ENCODE results near the gene LETMD1. TPM values are rescaled to one million over a fixed set of nuclear protein-coding genes. Genes with fewer than 3 reads are reported as not detected.
A peak's percentile ranks its signal among the peaks of the same experiment; 100 is the strongest.

LETMD1 gene
- total RNA-seq, 1 donor from 2014 or later, result 55.0 TPM

- DNase-seq, result peak; percentile 82
These were observed 22.1 kb upstream of the LETMD1 start, which contains the start of gene SLC11A2 for GRCh38 chr12:51025836-51026638. Gene SLC11A2 (minus strand): TSS chr12:51026384. CDS start chr12:51010728, 15,656 bp downstream.

DNA sequence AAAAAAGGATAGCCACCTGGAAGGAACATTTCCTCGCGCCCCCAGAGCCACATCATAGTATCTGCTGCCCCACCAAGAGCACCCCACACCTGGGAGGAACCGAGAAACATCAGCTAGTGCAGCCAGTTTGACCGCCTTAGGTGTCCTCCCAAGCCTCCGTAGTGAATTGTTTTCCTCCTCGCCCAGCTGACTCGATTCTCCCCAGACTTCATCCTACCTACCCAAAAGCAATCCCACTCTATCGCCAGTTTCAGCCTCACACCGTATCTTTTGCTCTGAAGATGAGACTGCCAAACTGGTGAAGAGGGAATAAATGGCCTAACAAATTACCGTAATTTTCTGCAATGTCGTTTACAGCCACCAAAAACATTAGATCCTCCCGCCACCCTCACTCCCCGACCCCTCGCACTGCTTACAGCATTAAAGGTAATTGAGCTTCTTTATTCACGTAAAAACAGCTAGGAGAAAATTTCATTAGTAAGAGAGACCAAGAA lies 20.7 kb upstream of the LETMD1 start:
- no peak for DNase-seq

DNA sequence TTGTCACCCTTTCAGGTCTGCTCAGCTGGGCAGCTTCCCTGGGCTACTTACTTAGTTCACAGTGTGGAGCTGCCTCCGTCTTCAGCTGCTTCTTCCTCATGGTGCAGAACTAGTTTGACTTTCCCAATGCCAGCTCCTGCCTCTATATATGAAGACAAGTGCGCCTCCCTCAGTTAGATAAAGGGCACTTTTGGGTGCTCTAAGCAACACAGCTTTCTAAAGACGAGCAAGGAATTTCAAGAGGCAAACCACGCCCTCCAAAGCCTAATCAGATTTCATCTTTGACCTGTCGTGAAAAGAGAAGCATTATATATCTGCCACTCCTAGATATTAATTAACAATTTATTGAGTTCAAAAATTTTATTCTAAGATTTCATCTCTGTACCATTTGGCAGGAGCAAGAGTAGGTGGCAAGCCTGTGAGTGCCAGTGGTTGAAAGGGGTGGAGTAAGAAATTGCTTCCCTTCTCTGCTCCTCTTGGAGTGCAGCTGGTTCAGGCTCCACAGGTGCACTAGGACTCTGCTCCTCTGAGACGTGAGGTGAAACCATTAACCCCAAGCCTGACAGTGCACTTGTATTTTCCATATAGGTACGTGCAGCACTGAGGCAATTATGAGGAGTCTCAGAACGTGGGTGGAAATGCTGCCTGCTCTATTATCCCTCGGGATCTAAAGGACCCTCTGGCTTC lies 19.9 kb upstream of the LETMD1 start:
- DNase-seq, result no peak

DNA sequence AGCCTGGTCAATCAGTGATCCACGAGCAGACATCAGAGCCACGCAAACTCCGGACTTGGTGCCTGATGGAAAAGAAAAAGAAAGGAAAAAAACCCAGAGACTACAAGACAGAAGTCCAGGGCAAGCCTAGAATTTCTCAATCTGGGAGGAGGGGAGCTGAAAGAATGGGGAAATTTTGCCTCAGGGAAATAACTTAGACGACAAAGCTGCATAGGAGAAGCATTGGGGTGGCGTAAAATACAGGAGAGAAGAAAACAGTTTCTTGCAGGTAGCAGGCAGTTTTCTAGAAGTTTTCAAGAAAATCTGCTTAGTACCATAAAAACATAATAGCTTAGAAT lies 19.3 kb upstream of the LETMD1 start:
- DNase-seq, result no peak

GRCh38 chr12:51033048-51033447 lies 15.1 kb upstream of the LETMD1 start:
- DNase-seq, result no peak

DNA sequence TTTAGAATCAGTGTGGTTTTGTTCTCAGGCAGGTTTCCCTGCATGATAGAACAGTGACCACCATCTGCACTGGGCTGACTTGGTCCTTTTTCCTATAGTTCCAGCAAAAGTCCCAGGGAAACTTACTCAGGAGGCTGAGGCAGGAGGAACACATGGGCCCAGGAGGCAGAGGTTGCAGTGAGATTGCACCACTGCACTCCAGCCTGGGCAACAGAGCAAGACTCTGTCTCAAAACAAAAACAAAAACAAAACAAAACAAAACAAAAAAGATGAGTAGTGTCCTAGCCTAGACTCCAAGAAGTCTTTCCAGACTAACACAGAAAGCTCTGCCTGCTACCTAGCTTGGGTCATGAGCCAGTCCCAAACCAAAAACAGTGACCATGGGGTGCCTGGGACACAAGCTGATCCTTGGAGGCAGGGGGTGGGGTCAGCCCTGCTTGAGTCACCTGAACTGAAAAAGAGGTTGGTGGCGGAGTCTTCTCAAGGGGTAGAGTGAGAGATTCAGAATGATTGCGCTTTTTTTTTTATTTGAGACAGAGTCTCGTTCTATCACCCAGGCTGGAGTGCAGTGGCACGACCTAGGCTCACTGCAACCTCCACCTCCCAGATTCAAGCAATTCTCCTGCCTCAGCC lies 14.6 kb upstream of the LETMD1 start:
- DNase-seq, result no peak

DNA sequence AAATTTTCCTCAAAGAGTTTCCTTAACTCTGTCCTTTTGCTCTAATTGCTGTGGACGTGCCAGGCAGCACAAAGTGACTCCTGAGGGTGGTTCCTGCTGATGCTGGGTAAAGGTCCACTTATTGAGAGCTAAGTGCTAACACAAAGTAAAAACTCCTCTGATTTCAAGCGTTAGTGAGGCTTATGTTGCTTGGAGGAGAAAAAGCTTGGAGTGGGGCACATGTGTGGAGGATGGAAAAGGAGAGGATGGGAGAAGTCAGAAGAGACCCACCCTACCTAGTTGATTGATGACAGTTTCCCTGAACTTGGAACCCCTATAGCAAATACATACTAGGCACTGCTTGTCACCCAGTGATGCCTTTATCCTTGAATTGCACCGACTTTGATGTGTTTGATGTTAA lies 11.8 kb upstream of the LETMD1 start:
- no peak for DNase-seq

DNA sequence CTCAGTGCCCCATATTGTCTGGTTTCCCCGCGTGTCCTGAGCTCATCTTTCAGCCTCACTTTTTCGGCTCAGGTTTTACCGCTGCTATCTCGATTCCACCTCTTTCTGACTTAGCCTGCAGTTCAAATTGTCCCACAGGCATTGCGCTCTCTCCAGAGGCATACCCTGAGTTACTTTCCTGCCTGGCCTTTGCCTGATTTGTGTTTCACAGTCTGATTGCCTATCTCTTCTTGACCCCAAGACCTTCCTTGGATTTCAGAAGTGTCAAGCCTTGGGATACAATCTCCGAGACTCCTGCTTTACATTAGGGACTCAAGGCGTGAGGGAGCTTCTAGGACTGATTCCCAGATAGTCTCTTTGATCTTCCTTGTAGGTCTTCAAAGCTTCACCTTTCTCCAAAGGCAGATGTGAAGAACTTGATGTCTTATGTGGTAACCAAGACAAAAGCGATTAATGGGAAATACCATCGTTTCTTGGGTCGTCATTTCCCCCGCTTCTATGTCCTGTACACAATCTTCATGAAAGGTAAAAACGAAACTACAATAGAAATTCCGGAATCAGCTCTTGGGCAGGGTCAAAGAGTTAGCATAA lies 629 bp downstream of the LETMD1 start:
- DNase-seq, result no peak

DNA sequence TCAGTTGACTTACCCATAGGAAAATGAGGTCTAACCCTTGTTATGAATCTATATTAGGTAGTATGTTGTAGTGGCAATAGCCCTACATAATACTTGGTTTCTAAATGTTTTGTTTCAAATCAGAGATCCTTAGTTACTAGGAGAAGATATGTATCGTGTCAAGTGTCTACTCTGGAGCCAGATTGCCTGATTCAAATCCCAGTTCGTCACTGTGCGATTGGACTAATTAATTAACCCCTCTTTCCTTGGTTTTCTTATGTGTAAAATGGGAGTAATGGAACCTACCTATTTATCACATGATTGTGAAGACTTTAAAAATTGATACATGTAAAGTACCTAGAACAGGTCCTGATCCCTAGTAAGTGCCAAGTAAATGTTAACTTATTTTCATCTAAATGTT lies 1.4 kb downstream of the LETMD1 start:
- no peak for DNase-seq

GRCh38 chr12:51051787-51052186 lies 3.7 kb downstream of the LETMD1 start:
- no peak for DNase-seq

- DNase-seq, result no peak
These were observed 6.9 kb downstream of the LETMD1 start for GRCh38 chr12:51055060-51055459.

DNA sequence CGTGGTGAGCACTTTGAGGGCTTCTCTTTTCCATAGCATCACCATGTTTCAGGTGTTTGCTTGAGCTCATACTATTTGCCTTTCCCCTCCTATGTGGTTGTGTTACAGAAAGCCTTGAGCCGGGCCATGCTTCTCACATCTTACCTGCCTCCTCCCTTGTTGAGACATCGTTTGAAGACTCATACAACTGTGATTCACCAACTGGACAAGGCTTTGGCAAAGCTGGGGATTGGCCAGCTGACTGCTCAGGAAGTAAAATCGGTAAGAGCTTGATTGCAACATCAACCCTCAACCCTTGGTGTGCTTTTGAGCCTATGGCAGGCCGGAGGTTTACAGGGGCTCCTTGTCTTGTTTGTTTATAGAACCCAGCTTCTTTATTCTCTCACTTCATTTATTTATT lies 8.1 kb downstream of the LETMD1 start:
- DNase-seq, result no peak

GRCh38 chr12:51059086-51059485 lies 11.0 kb downstream of the LETMD1 start:
- no peak for DNase-seq

- no peak for DNase-seq
These were observed 14.7 kb downstream of the LETMD1 start for GRCh38 chr12:51062631-51063397.

DNA sequence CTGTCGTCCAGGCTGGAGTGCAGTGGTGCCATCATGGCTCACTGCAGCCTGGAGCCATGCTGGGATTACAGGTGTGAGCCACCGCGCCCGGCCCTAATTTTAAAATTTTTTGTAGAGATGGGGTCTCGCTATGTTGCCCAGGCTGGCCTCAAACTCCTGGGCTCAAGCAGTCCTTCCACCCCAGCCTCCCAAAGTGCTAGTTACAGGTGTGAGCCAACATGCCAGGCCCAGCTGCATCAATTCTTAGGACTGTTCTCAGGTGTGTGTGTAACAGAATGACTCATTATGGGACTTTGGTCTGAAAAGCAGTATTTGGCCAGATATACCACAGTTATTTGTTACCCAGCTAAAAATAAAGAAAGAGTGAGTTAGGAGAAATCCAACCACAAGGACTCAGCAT lies 17.4 kb downstream of the LETMD1 start:
- no peak for DNase-seq

GRCh38 chr12:51067229-51067628 lies 19.1 kb downstream of the LETMD1 start:
- DNase-seq, result no peak

GRCh38 chr12:51067771-51068170 lies 19.6 kb downstream of the LETMD1 start:
- no peak for DNase-seq

DNA sequence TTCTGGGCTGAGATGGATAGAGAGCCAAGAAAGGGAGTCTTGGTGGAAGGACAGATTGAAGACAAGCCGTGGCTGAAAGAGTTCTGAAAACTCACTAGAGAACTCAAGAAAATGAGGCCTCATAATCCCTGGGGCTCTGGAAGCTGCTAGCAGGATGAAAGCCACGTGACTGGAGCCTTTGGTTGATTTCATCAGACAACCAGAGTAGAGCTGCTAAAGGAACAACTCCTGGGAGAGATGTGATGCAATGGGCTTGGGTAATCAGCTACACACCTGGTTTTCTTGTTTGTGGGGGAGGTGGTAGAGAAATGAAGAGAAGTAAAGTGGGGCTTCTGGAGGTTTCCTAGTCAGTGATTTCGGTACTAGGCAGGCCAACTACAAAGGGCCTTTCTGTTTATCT lies 21.9 kb downstream of the LETMD1 start:
- no peak for DNase-seq

DNA sequence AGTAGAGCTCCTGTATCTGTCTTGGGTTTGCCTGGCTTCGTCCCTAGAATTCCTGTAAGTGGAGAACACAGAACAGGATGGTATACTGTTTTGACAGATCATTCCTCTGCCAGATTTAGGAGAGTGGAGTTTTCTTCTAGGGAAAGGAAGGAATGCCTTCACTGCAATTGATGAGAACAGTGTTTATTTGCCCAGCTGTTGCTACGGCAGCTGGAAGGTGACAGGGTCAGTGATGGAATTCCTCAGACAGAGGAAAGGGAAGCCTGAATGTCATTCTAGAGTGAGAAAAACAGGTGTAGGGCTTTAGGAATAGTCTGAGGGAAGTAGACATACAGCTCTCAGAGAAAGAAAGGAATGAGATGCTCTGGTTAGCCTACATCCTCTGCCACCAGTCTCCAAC lies 23.5 kb downstream of the LETMD1 start:
- no peak for DNase-seq

DNA sequence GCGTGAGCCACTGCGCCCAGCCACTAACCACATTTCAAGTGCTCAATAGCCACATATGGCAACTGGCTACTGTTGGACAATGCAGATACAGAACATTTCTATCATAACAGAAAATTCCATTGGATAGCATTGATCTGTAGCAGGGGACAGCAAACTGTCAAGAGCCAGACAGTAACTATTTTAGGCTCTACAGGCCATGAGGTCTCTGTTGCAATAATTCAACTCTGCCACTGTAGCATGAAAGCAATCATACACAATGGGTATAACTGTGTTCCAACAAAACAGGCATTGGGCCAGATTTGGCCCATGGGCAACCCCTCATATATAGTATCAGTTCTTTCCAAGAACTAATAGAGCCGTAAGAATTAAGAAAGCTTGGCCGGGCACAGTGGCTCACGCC lies 27.3 kb downstream of the LETMD1 start:
- no peak for DNase-seq

DNA sequence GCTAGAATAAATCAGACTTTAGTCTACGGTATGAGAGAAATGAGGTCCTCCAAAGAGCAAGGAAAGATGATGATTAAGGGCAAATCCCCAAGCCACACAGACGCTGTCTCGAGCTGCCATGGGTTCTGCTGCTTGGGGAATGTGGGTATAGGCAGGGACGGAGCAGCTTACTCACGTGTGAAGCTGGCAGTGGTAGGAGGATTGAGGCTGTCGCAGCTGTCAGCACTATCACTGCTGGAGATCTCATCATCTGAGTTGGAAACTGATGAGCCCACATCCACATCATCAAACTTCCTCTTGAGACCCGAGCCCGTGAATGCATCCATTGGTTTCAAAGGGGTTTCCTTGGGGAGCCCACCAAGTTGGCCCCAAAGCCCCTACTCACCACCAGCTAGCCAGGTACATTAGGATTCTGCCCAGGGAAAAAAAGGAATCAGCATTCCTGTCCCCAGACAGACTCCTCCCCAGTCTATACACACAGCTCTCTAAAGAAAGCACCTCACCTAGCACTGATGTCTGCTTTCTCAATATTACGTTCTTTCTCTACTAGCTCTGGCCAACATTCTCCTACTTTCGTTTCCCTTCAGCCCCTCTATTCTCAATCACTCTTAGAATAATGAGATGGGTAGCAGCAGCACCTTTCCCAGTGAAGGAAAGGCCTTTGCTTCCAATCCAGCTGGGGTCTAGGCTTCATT lies 28.3 kb downstream of the LETMD1 start:
- DNase-seq, result no peak

- peak; percentile 16 for DNase-seq
These were observed 29.8 kb downstream of the LETMD1 start for GRCh38 chr12:51077930-51078329.

Measured in skin of body (tissue), 2 donors.